Measurements from ENCODE around the gene HEATR1. TPM values are rescaled to one million over a fixed set of nuclear protein-coding genes. Genes with fewer than 3 reads are reported as not detected.

HEATR1 gene
- total RNA-seq, 4 donors from 2014 or later = 9.4 to 15.7 (median 13.2) TPM

GRCh38 chr1:236622407-236622806 is 18.1 kb upstream of the HEATR1 start:
- WGBS, 2 donors (ENCODE audit: low coverage in 1 of 2) = 32 to 36% methylated on average over 3 of the region's 3 CpGs
- in situ Hi-C loops (cut with MboI; ENCODE audit: low pct_ligation_motif_present in 1 of 4, low pct_unique_long_range_greater_than_20kb in 1 of 4, low sequenced_read_pairs in 3 of 4) (loop anchor here in 2 of 4 donors (25.0 kb wide), 1 partner anchor 940 kb away; no protein-coding TSS in a partner anchor), intact Hi-C loops (cut with DNase I; ENCODE audit: low total_unique reads) (no loop called here)
- Histone ChIP-seq H3K4me3 (no peak overlapping the region), H3K27ac (no peak overlapping the region), H3K36me3 (no peaks in the 10 kb centered on the region), H3K9me3 (peaks cover 4 to 6% of the 10 kb centered on the region in 2 donors), H3K4me1 (no peaks in the 10 kb centered on the region), H3K27me3 (peaks cover 12% of the 10 kb centered on the region)
- no peak for DNase-seq
- TF ChIP-seq, protein P1, sequence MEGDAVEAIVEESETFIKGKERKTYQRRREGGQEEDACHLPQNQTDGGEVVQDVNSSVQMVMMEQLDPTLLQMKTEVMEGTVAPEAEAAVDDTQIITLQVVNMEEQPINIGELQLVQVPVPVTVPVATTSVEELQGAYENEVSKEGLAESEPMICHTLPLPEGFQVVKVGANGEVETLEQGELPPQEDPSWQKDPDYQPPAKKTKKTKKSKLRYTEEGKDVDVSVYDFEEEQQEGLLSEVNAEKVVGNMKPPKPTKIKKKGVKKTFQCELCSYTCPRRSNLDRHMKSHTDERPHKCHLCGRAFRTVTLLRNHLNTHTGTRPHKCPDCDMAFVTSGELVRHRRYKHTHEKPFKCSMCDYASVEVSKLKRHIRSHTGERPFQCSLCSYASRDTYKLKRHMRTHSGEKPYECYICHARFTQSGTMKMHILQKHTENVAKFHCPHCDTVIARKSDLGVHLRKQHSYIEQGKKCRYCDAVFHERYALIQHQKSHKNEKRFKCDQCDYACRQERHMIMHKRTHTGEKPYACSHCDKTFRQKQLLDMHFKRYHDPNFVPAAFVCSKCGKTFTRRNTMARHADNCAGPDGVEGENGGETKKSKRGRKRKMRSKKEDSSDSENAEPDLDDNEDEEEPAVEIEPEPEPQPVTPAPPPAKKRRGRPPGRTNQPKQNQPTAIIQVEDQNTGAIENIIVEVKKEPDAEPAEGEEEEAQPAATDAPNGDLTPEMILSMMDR (IDR thresholded peaks at IDR 0.05) = no peak
- TF ChIP-seq EP300 (IDR thresholded peaks at IDR 0.05; ENCODE audit: low read depth) (no peak), POLR2AphosphoS5 (IDR thresholded peaks at IDR 0.05) (no peak)

GRCh38 chr1:236619398-236619797 is 15.1 kb upstream of the HEATR1 start:
- TF ChIP-seq POLR2A (IDR thresholded peaks at IDR 0.05) (no peak), POLR2AphosphoS5 (IDR thresholded peaks at IDR 0.05) (no peak), EP300 (IDR thresholded peaks at IDR 0.05; ENCODE audit: low read depth) (no peak)
- TF ChIP-seq, protein P1 (IDR thresholded peaks at IDR 0.05) = no peak
- intact Hi-C loops (cut with DNase I; ENCODE audit: low total_unique reads) (no loop called here), in situ Hi-C loops (cut with MboI; ENCODE audit: low pct_ligation_motif_present in 1 of 4, low pct_unique_long_range_greater_than_20kb in 1 of 4, low sequenced_read_pairs in 3 of 4) (loop anchor here in 2 of 4 donors (25.0 kb wide), 1 partner anchor 943 kb away; no protein-coding TSS in a partner anchor)
- Histone ChIP-seq H3K27me3 (peaks cover 12% of the 10 kb centered on the region), H3K9me3 (peaks cover 4 to 6% of the 10 kb centered on the region in 2 donors), H3K4me3 (no peak overlapping the region), H3K27ac (no peak overlapping the region), H3K36me3 (no peaks in the 10 kb centered on the region), H3K4me1 (no peaks in the 10 kb centered on the region)
- DNase-seq = no peak
- WGBS, 2 donors (ENCODE audit: low coverage in 1 of 2) = 63 to 74% methylated on average over 5 to 6 of the region's 6 CpGs

DNA sequence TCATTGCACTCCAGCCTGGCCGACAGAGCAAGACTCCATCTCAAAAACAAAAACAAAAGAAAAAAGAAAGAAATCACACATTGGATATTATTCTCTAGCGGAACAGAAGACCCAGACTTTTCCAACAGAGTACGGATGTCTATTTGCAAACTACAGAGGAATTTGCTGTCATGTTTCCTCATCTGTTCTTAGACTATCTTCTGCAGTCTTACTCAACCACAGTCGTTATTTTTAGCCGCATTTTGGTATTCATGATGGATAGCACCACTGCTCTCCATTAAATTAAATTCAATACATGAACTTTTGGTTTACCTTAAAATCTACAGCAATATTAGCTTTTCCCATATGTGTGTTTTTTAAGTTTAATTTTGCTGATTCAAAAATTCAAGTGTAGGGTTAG is 14.2 kb upstream of the HEATR1 start:
- in situ Hi-C loops (cut with MboI; ENCODE audit: low pct_ligation_motif_present in 1 of 4, low pct_unique_long_range_greater_than_20kb in 1 of 4, low sequenced_read_pairs in 3 of 4) = loop anchor here in 2 of 4 donors (25.0 kb wide), 1 partner anchor 944 kb away; no protein-coding TSS in a partner anchor

GRCh38 chr1:236615399-236616148 is 11.3 kb upstream of the HEATR1 start:
- H3K27ac ChIP-seq = no peak overlapping the region
- in situ Hi-C loops (cut with MboI; ENCODE audit: low pct_ligation_motif_present in 1 of 4, low pct_unique_long_range_greater_than_20kb in 1 of 4, low sequenced_read_pairs in 3 of 4) (loop anchor here in 2 of 4 donors (25.0 kb wide), 1 partner anchor 947 kb away; no protein-coding TSS in a partner anchor), intact Hi-C loops (cut with DNase I; ENCODE audit: low total_unique reads) (no loop called here)
- peaks cover 30% of the 10 kb centered on the region for H3K27me3 ChIP-seq
- no peaks in the 10 kb centered on the region for H3K4me1 ChIP-seq
- no peak for DNase-seq
- TF ChIP-seq, protein P1 (IDR thresholded peaks at IDR 0.05) = no peak
- TF ChIP-seq POLR2AphosphoS5 (IDR thresholded peaks at IDR 0.05) (no peak), EP300 (IDR thresholded peaks at IDR 0.05; ENCODE audit: low read depth) (no peak)
- WGBS, 2 donors (ENCODE audit: low coverage in 1 of 2) = 82 to 90% methylated on average over 5 to 12 of the region's 12 CpGs
- H3K36me3 ChIP-seq = no peaks in the 10 kb centered on the region
- H3K4me3 ChIP-seq = no peak overlapping the region
- no peaks in the 10 kb centered on the region for H3K9me3 ChIP-seq

More for the DNA sequence above, 14.2 kb upstream of the HEATR1 start:
- 82 to 91% methylated on average over 5 of the region's 5 CpGs for WGBS, 2 donors (ENCODE audit: low coverage in 1 of 2)
- TF ChIP-seq, protein P1 (IDR thresholded peaks at IDR 0.05) = no peak
- no peak for TF ChIP-seq POLR2AphosphoS5 (IDR thresholded peaks at IDR 0.05)
- TF ChIP-seq POLR2A (IDR thresholded peaks at IDR 0.05) = no peak
- TF ChIP-seq EP300 (IDR thresholded peaks at IDR 0.05; ENCODE audit: low read depth) = no peak
- intact Hi-C loops (cut with DNase I; ENCODE audit: low total_unique reads) = no loop called here
- H3K27ac ChIP-seq = no peak overlapping the region
- no peak overlapping the region for H3K4me3 ChIP-seq
- no peaks in the 10 kb centered on the region for H3K4me1 ChIP-seq
- no peaks in the 10 kb centered on the region for H3K36me3 ChIP-seq
- DNase-seq = no peak
- peaks cover 4 to 6% of the 10 kb centered on the region in 2 donors for H3K9me3 ChIP-seq
- H3K27me3 ChIP-seq = peaks cover 20% of the 10 kb centered on the region

All from transverse colon (tissue), 4 donors.